DOHH2 (cell line): ENCODE data around the gene SLC10A3.

Source experiments
- H3F3A ChIP-seq: fragments of 200-600 bp; sonication (generic), shearing (Covaris generic); 2 replicates; pipeline ENCODE4 v1.6.0; 2016; ENCODE audit warnings: antibody characterized with exemption, mild to moderate bottlenecking; ENCODE audit not compliant: control insufficient read depth, insufficient read depth
- H3K27ac ChIP-seq: fragments of 200-600 bp; sonication (generic); 2 replicates; pipeline ENCODE4 v1.5.1; 2014; ENCODE audit warnings: low read depth, mild to moderate bottlenecking, low read length, moderate library complexity
- H3K27me3 ChIP-seq: fragments of 200-600 bp; sonication (generic); 2 replicates; pipeline ENCODE4 v1.6.1; 2014; ENCODE audit warnings: mild to moderate bottlenecking, low read length, mixed read lengths; ENCODE audit not compliant: control insufficient read depth
- H3K36me3 ChIP-seq: fragments of 200-600 bp; sonication (generic); 2 replicates; pipeline ENCODE4 v1.6.1; 2014; ENCODE audit warnings: mild to moderate bottlenecking, low read length, moderate library complexity, mixed read lengths; ENCODE audit not compliant: control insufficient read depth
- H3K4me1 ChIP-seq: fragments of 200-600 bp; sonication (generic); 2 replicates; pipeline ENCODE4 v1.6.1; 2014; ENCODE audit warnings: mild to moderate bottlenecking, low read length, mixed read lengths; ENCODE audit not compliant: control insufficient read depth
- H3K4me2 ChIP-seq: fragments of 200-600 bp; sonication (generic); 2 replicates; pipeline ENCODE4 v1.6.0; 2014; ENCODE audit warnings: mild to moderate bottlenecking, low read length, moderate library complexity
- H3K4me3 ChIP-seq: fragments of 200-600 bp; sonication (generic); 2 replicates; pipeline ENCODE4 v1.5.1; 2014; ENCODE audit warnings: mild to moderate bottlenecking, low read length, mixed read lengths
- H3K79me2 ChIP-seq: fragments of 200-600 bp; sonication (generic); 2 replicates; pipeline ENCODE4 v1.6.1; 2014; ENCODE audit warnings: mild to moderate bottlenecking, low read length, mixed read lengths; ENCODE audit not compliant: control insufficient read depth
- H3K9me2 ChIP-seq: fragments of 200-600 bp; sonication (generic); replicated peaks from 2 replicates; pipeline ENCODE4 v1.6.1; 2014; ENCODE audit warnings: mild to moderate bottlenecking, low read length, mixed read lengths; ENCODE audit not compliant: control insufficient read depth
- H3K9me3 ChIP-seq: fragments of 200-600 bp; sonication (generic); 2 replicates; pipeline ENCODE4 v1.6.1; 2014; ENCODE audit warnings: antibody characterized with exemption, low read length, mixed read lengths; ENCODE audit not compliant: control insufficient read depth, insufficient read depth
- H4K20me1 ChIP-seq: fragments of 200-600 bp; sonication (generic); 2 replicates; pipeline ENCODE4 v1.6.0; 2014; ENCODE audit warnings: low read depth, mild to moderate bottlenecking, antibody characterized with exemption, low read length, moderate library complexity; ENCODE audit not compliant: control insufficient read depth, insufficient read depth
- CTCF ChIP-seq: fragments of 200-600 bp; sonication (generic); IDR thresholded peaks from one replicate; pipeline ENCODE4 v1.5.1; 2014; ENCODE audit warnings: antibody characterized with exemption, mild to moderate bottlenecking, low read depth, low read length; ENCODE audit not compliant: poor library complexity, severe bottlenecking
- EZH2phosphoT487 ChIP-seq: fragments of 200-600 bp; sonication (generic); IDR thresholded peaks from 2 replicates; pipeline ENCODE4 v1.6.1; 2017; ENCODE audit warnings: borderline replicate concordance, mild to moderate bottlenecking, antibody characterized with exemption, low read length, moderate library complexity, mixed read lengths

SLC10A3 gene

GRCh38 chrX:154464806-154465365, 25.5 kb downstream of the SLC10A3 start:
- no peak overlapping the region for H3K4me2 ChIP-seq
- no peak overlapping the region for H3K4me3 ChIP-seq
- H3K4me1 ChIP-seq: no peaks in the 10 kb centered on the region
- H3F3A ChIP-seq: no peaks in the 10 kb centered on the region
- no peaks in the 10 kb centered on the region; the same call in 1 of the 2 replicates for H3K36me3 ChIP-seq
- H3K27ac ChIP-seq: no peak overlapping the region
- no peaks in the 10 kb centered on the region for H4K20me1 ChIP-seq
- H3K9me3 ChIP-seq: no peaks in the 10 kb centered on the region
- no peaks in the 10 kb centered on the region for H3K27me3 ChIP-seq
- no peaks in the 10 kb centered on the region for H3K9me2 ChIP-seq
- no peaks in the 10 kb centered on the region; the same call in 1 of the 2 replicates for H3K79me2 ChIP-seq
- no peak for TF ChIP-seq CTCF
- TF ChIP-seq EZH2phosphoT487: no peak

GRCh38 chrX:154463611-154464220, 26.7 kb downstream of the SLC10A3 start:
- Histone ChIP-seq H3K36me3 (no peaks in the 10 kb centered on the region; the same call in 1 of the 2 replicates), H4K20me1 (no peaks in the 10 kb centered on the region), H3F3A (no peaks in the 10 kb centered on the region), H3K4me2 (no peak overlapping the region), H3K9me3 (no peaks in the 10 kb centered on the region), H3K9me2 (no peaks in the 10 kb centered on the region), H3K4me3 (no peak overlapping the region), H3K4me1 (peaks cover 7% of the 10 kb centered on the region), H3K27ac (no peak overlapping the region), H3K79me2 (peaks cover 10% of the 10 kb centered on the region), H3K27me3 (no peaks in the 10 kb centered on the region)
- no peak for TF ChIP-seq CTCF

- Histone ChIP-seq H3K4me3 (no peak overlapping the region), H4K20me1 (no peaks in the 10 kb centered on the region), H3K4me1 (peaks cover 8% of the 10 kb centered on the region), H3F3A (no peaks in the 10 kb centered on the region), H3K9me3 (no peaks in the 10 kb centered on the region), H3K79me2 (peaks cover 14% of the 10 kb centered on the region), H3K27me3 (no peaks in the 10 kb centered on the region), H3K9me2 (no peaks in the 10 kb centered on the region), H3K36me3 (no peaks in the 10 kb centered on the region), H3K4me2 (no peak overlapping the region), H3K27ac (no peak overlapping the region)
- TF ChIP-seq EZH2phosphoT487: no peak
- no peak for TF ChIP-seq CTCF
Observed at GRCh38 chrX:154462396-154462795, 28.0 kb downstream of the SLC10A3 start.
